H1 (cell line): ENCODE results near the gene PDE4B. TPM values are rescaled to one million over a fixed set of nuclear protein-coding genes. Genes with fewer than 3 reads are reported as not detected.

Experiments used
- CTCF ChIA-PET: fragments of 300-600 bp; sonication (Branson Sonifier 250); formaldehyde crosslinking; loops from one replicate; lab custom pipeline; 2021; ENCODE audit not compliant: partially characterized antibody; lab: Charles Lee
- POLR2A ChIA-PET: fragments of 300-600 bp; sonication (Branson Sonifier 250); formaldehyde crosslinking; loops from one replicate; lab custom pipeline; 2021; ENCODE audit warnings: inconsistent platforms; ENCODE audit not compliant: partially characterized antibody; lab: Charles Lee
- DNase-seq, 2 experiments: peaks; one replicate each; pipeline versions ENCODE4 v3.0.0 to v3.0.0-alpha.2; 2010 to 2022; ENCODE audit warnings: low spot score in 2 of 2, low read depth in 1 of 2, mixed read lengths in 1 of 2
- FAIRE-seq: peaks from 2 replicates; lab custom pipeline; 2011; peaks lifted over from hg19 to GRCh38; lab: Jason Lieb, UNC
- H2AFZ ChIP-seq: 2 replicates; pipeline ENCODE4 v1.8.1; 2012; ENCODE audit warnings: low read length, inconsistent platforms
- H2AK5ac ChIP-seq: 2 replicates; pipeline ENCODE4 v1.6.1; 2013; ENCODE audit warnings: low read depth, low read length
- H2BK120ac ChIP-seq: replicated peaks from 2 replicates; pipeline ENCODE3; 2013; ENCODE audit warnings: low read depth, low read length, inconsistent platforms
- H2BK12ac ChIP-seq: 2 replicates; pipeline ENCODE4 v1.6.1; 2013; ENCODE audit warnings: low read depth, low read length
- H2BK15ac ChIP-seq: 2 replicates; pipeline ENCODE4 v1.6.1; 2013; ENCODE audit warnings: low read length
- H2BK20ac ChIP-seq: 2 replicates; pipeline ENCODE4 v1.6.1; 2013; ENCODE audit warnings: low read length
- H2BK5ac ChIP-seq: 2 replicates; pipeline ENCODE4 v1.6.1; 2013; ENCODE audit warnings: low read depth, low read length
- H3K14ac ChIP-seq: 2 replicates; pipeline ENCODE4 v1.6.1; 2013; ENCODE audit warnings: inconsistent platforms; ENCODE audit not compliant: insufficient read length
- H3K18ac ChIP-seq: 2 replicates; pipeline ENCODE4 v1.6.1; 2013; ENCODE audit warnings: low read length; ENCODE audit errors: extremely low read depth
- H3K23ac ChIP-seq: 2 replicates; pipeline ENCODE4 v1.6.1; 2013; ENCODE audit warnings: inconsistent platforms; ENCODE audit not compliant: insufficient read length
- H3K23me2 ChIP-seq: 2 replicates; pipeline ENCODE4 v1.6.1; 2013; ENCODE audit warnings: low read depth, low read length
- H3K27ac ChIP-seq: 2 replicates; pipeline ENCODE4 v1.6.1; 2011; ENCODE audit warnings: low read depth, low read length, inconsistent platforms
- H3K27me3 ChIP-seq, 4 experiments: replicated peaks in 1 of 4; 1 replicate in 1 of 4; 2 replicates in 3 of 4; pipeline versions ENCODE4 v1.6.1 to v1.8.1; 2011 to 2013; ENCODE audit warnings: low read length in 3 of 4, mild to moderate bottlenecking in 3 of 4, inconsistent platforms in 2 of 4, mixed read lengths in 2 of 4, moderate library complexity in 1 of 4; ENCODE audit not compliant: control insufficient read depth in 3 of 4, insufficient read depth in 3 of 4; ENCODE audit errors: extremely low read depth in 1 of 4
- H3K36me3 ChIP-seq, 4 experiments: 2 replicates each; pipeline versions ENCODE4 v1.6.1 to v1.8.1; 2011 to 2013; ENCODE audit warnings: mild to moderate bottlenecking in 4 of 4, low read length in 3 of 4, moderate library complexity in 2 of 4, control low read depth in 1 of 4, inconsistent platforms in 1 of 4; ENCODE audit not compliant: insufficient read depth in 4 of 4, control insufficient read depth in 2 of 4
- H3K4ac ChIP-seq: replicated peaks from 2 replicates; pipeline ENCODE3; 2013; ENCODE audit warnings: low read length, low read depth, mixed read lengths, inconsistent platforms; ENCODE audit not compliant: insufficient read length
- H3K4me1 ChIP-seq, 4 experiments: replicated peaks in 1 of 4; 1 replicate in 1 of 4; 2 replicates in 3 of 4; pipeline versions ENCODE4 v1.6.1 to v1.8.1; 2011 to 2013; ENCODE audit warnings: low read length in 3 of 4, inconsistent platforms in 2 of 4, mixed read lengths in 1 of 4; ENCODE audit not compliant: insufficient read depth in 4 of 4, control insufficient read depth in 3 of 4
- H3K4me2 ChIP-seq, 2 experiments: 2 replicates each; pipeline versions ENCODE4 v1.6.1 to v1.8.1; 2011 to 2013; ENCODE audit warnings: low read depth in 2 of 2, low read length in 2 of 2, control low read depth in 1 of 2, inconsistent platforms in 1 of 2, mild to moderate bottlenecking in 1 of 2; ENCODE audit not compliant: insufficient read depth in 1 of 2
- H3K4me3 ChIP-seq, 4 experiments: fragments of 200-600, 300-600 bp in 1 of 4; sonication (generic), shearing (Covaris generic), sonication (Bioruptor Twin) in 1 of 4; 2 replicates each; pipeline versions ENCODE4 v1.5.1 to v1.8.1; 2011 to 2016; ENCODE audit warnings: low read length in 4 of 4, low read depth in 3 of 4, control low read depth in 2 of 4, inconsistent platforms in 2 of 4, mild to moderate bottlenecking in 2 of 4, mixed read lengths in 1 of 4, moderate library complexity in 1 of 4; ENCODE audit not compliant: insufficient read depth in 2 of 4; ENCODE audit errors: extremely low read depth in 1 of 4
- H3K56ac ChIP-seq: replicated peaks from 2 replicates; pipeline ENCODE3; 2013; ENCODE audit warnings: low read depth, mild to moderate bottlenecking, mixed read lengths, low read length, inconsistent platforms; ENCODE audit not compliant: insufficient read length
- H3K79me1 ChIP-seq: 2 replicates; pipeline ENCODE4 v1.6.1; 2013; ENCODE audit warnings: low read depth, low read length, control low read depth
- H3K79me2 ChIP-seq, 2 experiments: 2 replicates each; pipeline versions ENCODE4 v1.6.1 to v1.8.1; 2012 to 2013; ENCODE audit warnings: low read length in 2 of 2, mild to moderate bottlenecking in 2 of 2, inconsistent platforms in 1 of 2; ENCODE audit not compliant: insufficient read depth in 2 of 2, control insufficient read depth in 1 of 2
- H3K9ac ChIP-seq, 4 experiments: replicated peaks in 1 of 4; 1 replicate in 1 of 4; 2 replicates in 3 of 4; pipeline versions ENCODE4 v1.6.1 to v1.8.1; 2011 to 2013; ENCODE audit warnings: low read depth in 3 of 4, low read length in 3 of 4, control low read depth in 2 of 4, mild to moderate bottlenecking in 2 of 4, moderate library complexity in 2 of 4, inconsistent platforms in 1 of 4; ENCODE audit errors: extremely low read depth in 1 of 4
- H3K9me3 ChIP-seq, 2 experiments: 2 replicates each; pipeline versions ENCODE4 v1.6.1 to v1.8.1; 2012 to 2013; ENCODE audit warnings: mild to moderate bottlenecking in 2 of 2, moderate library complexity in 2 of 2, control low read depth in 1 of 2, inconsistent platforms in 1 of 2, low read depth in 1 of 2, low read length in 1 of 2, mixed read lengths in 1 of 2; ENCODE audit not compliant: insufficient read depth in 2 of 2
- H4K20me1 ChIP-seq, 2 experiments: replicated peaks in 1 of 2; 2 replicates each; pipeline versions ENCODE3 to v1.8.1; 2011 to 2013; ENCODE audit warnings: inconsistent platforms in 2 of 2, low read length in 2 of 2, mild to moderate bottlenecking in 1 of 2; ENCODE audit not compliant: insufficient read depth in 2 of 2, control insufficient read depth in 1 of 2
- H4K5ac ChIP-seq: 2 replicates; pipeline ENCODE4 v1.6.1; 2013; ENCODE audit warnings: low read length, low read depth, mixed read lengths, inconsistent platforms; ENCODE audit not compliant: insufficient read length
- H4K8ac ChIP-seq: 2 replicates; pipeline ENCODE4 v1.8.0; 2013; ENCODE audit warnings: mild to moderate bottlenecking, moderate library complexity, low read length, inconsistent platforms; ENCODE audit not compliant: insufficient read depth; ENCODE audit errors: extremely low read depth
- H4K91ac ChIP-seq: replicated peaks from 2 replicates; pipeline ENCODE3; 2013; ENCODE audit warnings: low read length, mixed read lengths, inconsistent platforms; ENCODE audit not compliant: insufficient read length
- GABPA ChIP-seq: IDR thresholded peaks from 2 replicates; pipeline ENCODE4 v1.6.1; 2011; ENCODE audit warnings: mild to moderate bottlenecking, low read length, moderate library complexity, borderline replicate concordance; ENCODE audit not compliant: insufficient read depth
- POLR2AphosphoS5 ChIP-seq: IDR thresholded peaks from 2 replicates; pipeline ENCODE4 v1.6.1; 2011; ENCODE audit warnings: low read depth, low read length
- POU5F1 ChIP-seq: IDR thresholded peaks from 2 replicates; pipeline ENCODE4 v1.6.1; 2011; ENCODE audit warnings: low read depth, mild to moderate bottlenecking, low read length, moderate library complexity
- WGBS, 2 experiments: shearing (Covaris generic) in 1 of 2; methylation state at CpG; one replicate each; pipeline versions ENCODE4 v1.1.6 to v1.1.7; 2013 to 2015; ENCODE audit warnings: low lambda C conversion rate in 2 of 2, mixed read lengths in 2 of 2, inconsistent platforms in 1 of 2, low coverage in 1 of 2, missing lambda C conversion rate in 1 of 2; ENCODE audit not compliant: insufficient replicate concordance in 2 of 2, insufficient coverage in 1 of 2, insufficient read length in 1 of 2; ENCODE audit errors: extremely low coverage in 1 of 2, missing lambda C conversion rate in 1 of 2; 5-methylcytosine and 5-hydroxymethylcytosine counted together
- polyA plus RNA-seq, 7 experiments: library from polyadenylated mRNA; depleted of rRNA in 3 of 7; stranded (reverse) in 5 of 7; unstranded in 2 of 7; fragments of >200 nt in 5 of 7; fragments of 200-250 nt in 2 of 7; gene quantifications; 1 replicate in 5 of 7; 2 replicates in 1 of 7; 4 replicates in 1 of 7; pipeline versions ENCODE4 v1.2.1 to v1.2.3, GENCODE V29; 2011 to 2013; ENCODE audit warnings: missing spikeins in 2 of 7, mixed read lengths in 2 of 7
- total RNA-seq: library from RNA; stranded (reverse); fragmentation: NEBNext Ultra II Directional; extraction: Animal tissue kit (Norgen Biotek cat#: 25700); gene quantifications from 2 replicates; pipeline ENCODE4 v1.2.1, GENCODE V29; 2021
- TF ChIP-seq, protein P1 (sequence below): IDR thresholded peaks from 2 replicates; pipeline ENCODE4 v1.6.1; 2012; ENCODE audit warnings: low read length, inconsistent platforms

Gene PDE4B
- total and polyA plus RNA-seq, 2 of the 8 experiments (the other 6 are each of a cell fraction or from before 2014, with no cell fraction given): 5.0 to 15.1 TPM

GRCh38 chr1:66132324-66132723 is 339.6 kb downstream of the PDE4B start:
- H3K14ac ChIP-seq: no peak overlapping the region
- no peak overlapping the region for H4K8ac ChIP-seq
- H2BK5ac ChIP-seq: no peak overlapping the region
- no peaks in the 10 kb centered on the region for H3K79me2 ChIP-seq
- H2BK15ac ChIP-seq: no peak overlapping the region
- no peak overlapping the region for H3K9ac ChIP-seq
- no peak overlapping the region for H2AK5ac ChIP-seq
- H3K4me1 ChIP-seq: no peaks in the 10 kb centered on the region
- CTCF ChIA-PET: no interaction called here
- no peak overlapping the region for H3K56ac ChIP-seq
- no peak overlapping the region for H3K18ac ChIP-seq
- no peaks in the 10 kb centered on the region for H3K79me1 ChIP-seq
- H4K91ac ChIP-seq: no peak overlapping the region
- WGBS, 2 experiments: 89% methylated on average over 5 of the region's 5 CpGs; no CpG with 5 or more reads in 1 of the 2 experiments
- H2BK12ac ChIP-seq: no peak overlapping the region
- no peak overlapping the region for H3K4me3 ChIP-seq
- H4K5ac ChIP-seq: no peak overlapping the region
- no peak overlapping the region for H3K23ac ChIP-seq
- H3K27ac ChIP-seq: no peak overlapping the region
- DNase-seq (no peak), FAIRE-seq (no peak)
- no peak overlapping the region for H3K4me2 ChIP-seq
- H2BK120ac ChIP-seq: no peak overlapping the region
- H3K4ac ChIP-seq: no peak overlapping the region
- H3K27me3 ChIP-seq: no peaks in the 10 kb centered on the region
- TF ChIP-seq, protein P1, sequence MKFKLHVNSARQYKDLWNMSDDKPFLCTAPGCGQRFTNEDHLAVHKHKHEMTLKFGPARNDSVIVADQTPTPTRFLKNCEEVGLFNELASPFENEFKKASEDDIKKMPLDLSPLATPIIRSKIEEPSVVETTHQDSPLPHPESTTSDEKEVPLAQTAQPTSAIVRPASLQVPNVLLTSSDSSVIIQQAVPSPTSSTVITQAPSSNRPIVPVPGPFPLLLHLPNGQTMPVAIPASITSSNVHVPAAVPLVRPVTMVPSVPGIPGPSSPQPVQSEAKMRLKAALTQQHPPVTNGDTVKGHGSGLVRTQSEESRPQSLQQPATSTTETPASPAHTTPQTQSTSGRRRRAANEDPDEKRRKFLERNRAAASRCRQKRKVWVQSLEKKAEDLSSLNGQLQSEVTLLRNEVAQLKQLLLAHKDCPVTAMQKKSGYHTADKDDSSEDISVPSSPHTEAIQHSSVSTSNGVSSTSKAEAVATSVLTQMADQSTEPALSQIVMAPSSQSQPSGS: no peak
- TF ChIP-seq GABPA (no peak), POLR2AphosphoS5 (no peak), POU5F1 (no peak)
- POLR2A ChIA-PET: no interaction called here
- peaks cover 3% of the 10 kb centered on the region; the same call in 1 of the 2 replicates for H3K23me2 ChIP-seq
- H3K36me3 ChIP-seq: no peaks in the 10 kb centered on the region; a peak in 1 of 8 replicates
- H3K9me3 ChIP-seq: no peaks in the 10 kb centered on the region; a peak in 1 of 4 replicates
- H2BK20ac ChIP-seq: no peak overlapping the region
- no peak overlapping the region for H2AFZ ChIP-seq
- no peaks in the 10 kb centered on the region for H4K20me1 ChIP-seq
